Measurements from ENCODE around the gene JAG2.

- TF ChIP-seq POLR2A (IDR thresholded peaks at IDR 0.05) (no peak), CTCF (IDR thresholded peaks at IDR 0.05) (no peak)
Measured at GRCh38 chr14:105145381-105146180, 23.0 kb downstream of the JAG2 start.

Measured in heart left ventricle (tissue), 13 donors.